Esophagus mucosa (tissue), 1 donor: ENCODE results near the gene SHISA9. TPM values are rescaled to one million over a fixed set of nuclear protein-coding genes. Genes with fewer than 3 reads are reported as not detected.

Experiments used
- ATAC-seq: fragments of 200-7000 bp; cut with Tn5 transposase; one replicate; pipeline ENCODE4 v1.9.1; 2020
- total RNA-seq: library from RNA; stranded (reverse); gene quantifications from one replicate; pipeline ENCODE4 v1.2.4, GENCODE V29; 2023
- donor health status: DM: yes; HTN: yes; CAD: no.

Gene SHISA9
- total RNA-seq, 1 donor from 2014 or later: 0.20 TPM

DNA sequence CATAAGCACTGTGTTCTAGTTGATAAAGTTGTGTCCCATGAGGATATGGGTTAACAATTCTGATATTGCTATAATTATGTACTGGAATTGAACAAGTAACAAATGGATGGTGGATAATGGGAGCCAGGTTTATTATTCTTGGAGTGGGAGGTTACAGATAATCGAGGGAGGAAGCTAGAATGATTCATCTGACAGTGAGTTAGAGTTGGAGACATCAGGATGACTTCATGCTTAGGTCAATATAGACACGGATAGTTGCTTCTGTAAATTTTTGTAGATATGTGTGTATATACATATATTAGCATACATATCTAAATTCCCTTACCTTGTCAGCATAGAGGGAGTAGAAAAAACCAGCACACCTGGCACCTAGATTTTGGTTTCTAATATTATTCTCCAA lies 293.4 kb downstream of the SHISA9 start:
- ATAC-seq: no peak

DNA sequence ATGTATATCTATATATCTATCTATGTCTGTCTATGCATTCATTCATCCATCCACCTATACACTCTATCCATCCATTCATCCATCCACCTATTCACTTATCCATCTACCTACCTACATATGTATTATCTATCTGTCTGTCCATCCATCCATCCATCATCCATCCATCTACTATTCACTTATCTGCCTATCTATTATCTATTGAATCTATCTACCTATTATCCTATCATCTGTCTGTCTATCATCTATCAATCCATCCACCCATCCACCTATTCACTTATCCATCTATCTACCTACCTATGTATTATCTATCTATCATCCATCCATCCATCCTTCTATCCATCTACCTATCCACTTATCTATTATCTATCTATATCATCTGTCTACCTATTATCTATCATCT lies 302.3 kb downstream of the SHISA9 start:
- no peak for ATAC-seq

DNA sequence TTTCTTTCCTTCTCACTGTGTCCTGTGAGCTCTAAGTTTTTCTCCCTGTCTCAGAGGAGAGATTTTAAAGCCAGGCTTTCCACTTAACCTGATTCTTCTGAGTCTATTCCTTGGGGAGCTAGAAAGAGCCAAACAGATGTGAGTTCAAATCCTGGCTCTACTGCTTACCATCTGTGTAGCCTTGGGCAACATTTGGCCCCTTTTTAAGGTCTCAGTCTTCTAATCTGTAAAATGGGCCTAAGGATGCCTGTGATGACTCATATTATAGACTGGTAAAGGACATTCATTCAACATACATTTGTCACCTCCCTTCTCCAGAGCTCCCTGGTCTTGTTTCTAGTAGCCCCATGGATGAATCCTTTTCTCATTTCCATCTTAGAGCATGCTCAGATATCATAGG lies 304.0 kb downstream of the SHISA9 start:
- ATAC-seq: no peak

DNA sequence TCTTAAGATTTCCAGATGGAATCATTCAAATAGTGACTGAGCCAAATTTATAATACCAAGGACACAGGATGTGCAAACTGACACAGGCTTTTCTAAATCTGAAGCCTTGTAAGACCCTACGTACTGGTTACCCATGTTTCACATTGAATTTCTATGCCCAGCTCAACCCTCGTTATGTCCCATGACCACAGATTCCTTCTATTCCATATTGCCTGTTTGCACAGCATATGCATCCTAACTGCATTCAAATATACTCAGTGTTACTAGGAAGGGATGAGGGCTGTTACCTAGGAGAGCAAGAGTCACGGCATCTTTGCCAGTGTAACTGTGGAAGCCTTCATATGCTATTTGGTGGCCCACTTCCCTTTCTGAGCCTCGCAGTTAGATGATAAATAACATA lies 305.2 kb downstream of the SHISA9 start:
- ATAC-seq: no peak

DNA sequence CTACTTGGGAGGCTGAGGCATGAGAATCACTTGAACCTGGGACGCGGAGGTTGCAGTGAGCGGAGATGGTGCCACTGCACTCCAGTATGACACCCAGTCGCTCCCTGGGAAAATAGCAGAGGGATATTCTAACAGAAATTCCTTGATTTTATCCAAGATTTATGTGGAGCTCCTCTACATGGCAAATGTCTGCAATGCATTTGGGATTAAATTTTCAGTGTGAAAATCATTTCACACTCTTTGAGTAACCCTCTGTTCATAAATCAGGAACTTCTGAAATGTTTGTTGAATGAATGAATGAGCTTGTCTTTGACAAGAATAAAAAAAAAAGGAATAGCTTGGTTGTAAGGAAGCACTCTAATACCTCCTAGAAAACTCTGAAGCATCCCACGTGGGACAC lies 305.8 kb downstream of the SHISA9 start:
- ATAC-seq: no peak

DNA sequence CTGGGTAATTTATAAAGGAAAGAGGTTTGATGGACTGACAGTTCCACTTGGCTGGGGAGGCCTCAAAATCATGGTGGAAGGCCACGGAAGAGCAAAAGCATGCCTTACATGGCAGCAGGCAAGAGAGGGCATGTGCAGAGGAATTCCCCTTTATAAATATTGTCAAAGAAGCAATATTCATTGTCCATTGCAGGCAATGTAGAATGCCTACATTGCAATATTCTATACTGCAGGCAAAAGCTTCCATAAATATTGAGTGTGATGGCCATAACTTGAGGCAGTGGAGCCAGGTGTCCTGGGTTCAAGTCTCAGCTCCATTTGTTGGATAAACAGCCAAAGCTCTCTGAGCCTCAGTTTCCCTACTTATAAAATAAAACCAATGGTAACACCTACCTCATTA lies 322.3 kb downstream of the SHISA9 start:
- ATAC-seq: no peak

DNA sequence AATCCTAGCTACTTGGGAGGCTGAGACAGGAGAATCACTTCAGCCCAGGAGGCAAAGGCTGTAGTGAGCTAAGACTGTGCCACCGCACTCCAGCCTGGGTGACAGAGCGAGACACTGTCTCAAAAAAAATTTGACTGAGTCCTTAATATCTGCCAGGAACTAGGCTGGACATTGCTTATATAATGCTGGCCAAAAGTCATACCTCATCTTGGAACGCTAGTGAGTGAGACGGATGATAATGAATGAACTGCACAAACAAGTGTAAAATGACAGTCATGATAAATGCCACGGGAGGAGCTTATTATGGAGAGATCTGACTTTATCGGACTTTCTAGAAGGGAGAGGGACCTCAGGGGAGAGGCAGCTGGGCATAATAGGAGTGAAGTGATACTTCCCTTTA lies 327.6 kb downstream of the SHISA9 start:
- no peak for ATAC-seq

DNA sequence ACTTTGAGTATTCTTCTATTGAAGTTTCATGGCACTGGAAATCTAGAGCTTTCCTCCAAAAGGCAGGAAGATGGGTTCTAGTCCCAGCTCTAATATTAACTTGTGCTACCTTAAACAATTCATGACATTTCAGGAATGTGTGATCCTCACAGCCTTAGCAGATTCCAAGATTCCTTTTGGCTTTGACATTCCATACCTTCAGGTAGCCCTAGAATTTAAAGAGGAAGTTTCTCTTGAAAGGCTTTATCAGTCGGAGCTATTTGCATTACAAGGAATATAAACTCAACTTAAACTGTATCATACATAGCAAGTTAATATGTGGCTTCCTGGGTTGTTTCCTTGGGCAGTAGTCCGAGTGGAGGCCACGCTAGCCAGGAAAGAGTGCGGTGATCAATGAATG lies 330.0 kb downstream of the SHISA9 start:
- ATAC-seq: no peak

DNA sequence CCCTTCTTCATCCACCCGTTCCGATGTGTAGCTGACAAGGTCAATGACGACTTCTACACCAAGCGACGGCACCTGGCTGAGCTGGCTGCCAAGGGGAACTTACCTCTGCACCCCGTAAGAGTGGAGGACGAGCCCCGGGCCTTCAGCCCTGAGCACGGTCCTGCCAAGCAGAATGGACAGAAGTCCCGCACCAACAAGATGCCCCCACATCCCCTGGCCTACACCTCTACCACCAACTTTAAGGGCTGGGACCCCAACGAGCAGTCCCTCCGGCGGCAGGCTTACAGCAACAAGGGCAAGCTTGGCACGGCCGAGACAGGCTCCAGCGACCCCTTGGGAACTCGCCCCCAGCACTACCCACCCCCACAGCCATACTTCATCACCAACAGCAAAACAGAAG lies 333.6 kb downstream of the SHISA9 start:
- ATAC-seq: no peak

DNA sequence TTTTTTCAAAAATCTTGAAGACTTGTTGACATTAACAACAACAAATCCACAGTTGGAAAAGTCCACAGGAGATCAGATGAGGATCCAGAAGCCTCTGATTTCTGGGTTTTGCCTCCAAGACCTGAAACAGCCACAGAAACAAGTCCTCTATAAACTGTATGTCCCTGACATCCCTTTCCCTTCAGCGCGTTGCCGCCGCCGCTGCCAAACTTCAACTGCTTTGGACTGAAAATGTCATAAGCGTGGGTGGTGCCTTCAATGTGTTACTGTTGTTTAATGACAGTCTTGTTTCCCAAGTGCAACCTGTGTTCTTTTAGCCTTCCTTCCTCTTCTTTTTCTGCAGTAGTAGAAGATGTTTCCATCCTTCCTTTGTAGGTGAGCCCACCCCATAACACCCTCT lies 334.9 kb downstream of the SHISA9 start:
- no peak for ATAC-seq

DNA sequence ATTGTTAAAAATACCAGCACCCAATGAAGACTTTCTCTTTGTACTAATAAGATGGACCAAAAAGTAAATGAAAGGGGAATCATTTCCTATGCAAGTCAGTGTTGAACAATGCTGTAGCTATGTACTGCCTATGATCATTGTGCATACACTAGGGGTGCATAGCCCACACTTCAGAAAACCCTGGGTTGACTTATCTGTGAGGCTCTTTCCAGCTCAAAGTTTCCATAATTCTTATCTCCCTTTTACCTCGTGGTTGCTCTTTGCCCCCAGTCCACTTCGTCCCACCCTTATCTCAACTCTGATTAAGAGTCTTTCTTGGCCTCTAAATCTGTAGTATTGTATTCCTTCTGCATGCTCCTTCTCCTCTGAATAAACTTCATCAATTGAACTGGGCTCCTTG lies 336.8 kb downstream of the SHISA9 start:
- ATAC-seq: no peak

DNA sequence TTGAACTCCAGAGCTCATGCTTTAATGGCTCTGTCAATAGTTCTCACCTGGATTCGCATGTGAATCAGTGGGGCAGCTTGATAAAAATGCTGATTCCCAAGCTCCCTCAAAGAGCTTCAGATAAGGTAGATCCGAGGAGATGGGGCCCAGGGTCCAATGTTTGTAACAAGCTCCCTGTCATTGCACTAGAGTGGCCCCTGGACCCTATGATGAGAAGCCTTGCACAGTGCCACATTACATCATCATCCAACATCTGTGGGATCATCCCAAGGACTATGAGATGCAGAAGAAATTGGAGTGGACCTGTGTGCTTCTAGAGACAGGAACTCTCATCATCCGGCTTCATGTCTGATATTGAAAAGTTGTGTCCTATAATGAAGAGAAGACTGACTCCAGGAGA lies 340.8 kb downstream of the SHISA9 start:
- ATAC-seq: no peak

DNA sequence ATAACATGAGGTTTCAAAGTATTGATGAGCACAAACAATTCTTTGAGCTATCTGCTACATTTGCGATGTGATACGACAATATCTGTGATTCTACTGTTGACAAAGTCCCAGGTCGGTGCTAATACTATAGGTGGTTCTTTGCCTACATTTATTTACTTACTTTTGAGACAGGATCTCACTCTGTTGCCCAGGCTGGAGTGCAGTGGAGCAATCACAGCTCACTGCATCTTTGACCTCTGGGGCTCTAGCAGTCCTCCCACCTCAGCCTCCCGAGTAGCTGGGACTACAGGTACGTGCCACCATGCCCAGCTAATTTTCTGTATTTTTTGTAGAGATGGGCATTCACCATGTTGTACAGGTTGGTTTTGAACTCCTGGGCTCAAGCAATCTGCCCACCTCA lies 343.4 kb downstream of the SHISA9 start:
- no peak for ATAC-seq

DNA sequence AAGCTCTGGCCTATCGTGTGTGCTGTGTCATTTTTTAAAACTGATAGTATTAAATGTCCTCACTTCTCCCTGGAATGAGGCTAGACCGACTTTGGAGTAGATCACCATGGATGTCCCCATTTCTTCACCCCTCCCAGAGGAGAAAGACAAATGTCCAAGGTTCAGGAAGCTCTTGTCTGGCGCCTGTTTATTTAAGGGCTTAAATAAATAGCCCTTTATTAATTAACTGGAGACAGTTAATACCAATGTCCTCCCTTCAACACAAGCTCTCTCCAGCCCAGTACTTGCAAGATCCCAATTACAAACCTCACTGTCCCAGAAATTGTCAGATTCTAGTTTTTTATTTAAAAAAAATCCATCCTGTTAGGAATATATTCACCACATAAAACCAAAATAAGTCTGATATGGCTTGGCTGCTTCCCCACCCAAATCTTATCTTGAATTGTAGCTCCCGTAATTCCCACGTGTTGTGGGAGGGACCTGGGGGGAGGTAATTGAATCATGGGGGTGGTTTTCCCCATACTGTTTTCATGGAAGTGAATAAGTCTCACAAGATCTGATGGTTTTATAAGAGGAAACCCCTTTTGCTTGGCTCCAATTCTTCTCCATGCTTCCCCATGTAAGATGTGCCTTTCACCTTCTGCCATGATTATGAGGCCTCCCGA lies 344.4 kb downstream of the SHISA9 start:
- no peak for ATAC-seq

DNA sequence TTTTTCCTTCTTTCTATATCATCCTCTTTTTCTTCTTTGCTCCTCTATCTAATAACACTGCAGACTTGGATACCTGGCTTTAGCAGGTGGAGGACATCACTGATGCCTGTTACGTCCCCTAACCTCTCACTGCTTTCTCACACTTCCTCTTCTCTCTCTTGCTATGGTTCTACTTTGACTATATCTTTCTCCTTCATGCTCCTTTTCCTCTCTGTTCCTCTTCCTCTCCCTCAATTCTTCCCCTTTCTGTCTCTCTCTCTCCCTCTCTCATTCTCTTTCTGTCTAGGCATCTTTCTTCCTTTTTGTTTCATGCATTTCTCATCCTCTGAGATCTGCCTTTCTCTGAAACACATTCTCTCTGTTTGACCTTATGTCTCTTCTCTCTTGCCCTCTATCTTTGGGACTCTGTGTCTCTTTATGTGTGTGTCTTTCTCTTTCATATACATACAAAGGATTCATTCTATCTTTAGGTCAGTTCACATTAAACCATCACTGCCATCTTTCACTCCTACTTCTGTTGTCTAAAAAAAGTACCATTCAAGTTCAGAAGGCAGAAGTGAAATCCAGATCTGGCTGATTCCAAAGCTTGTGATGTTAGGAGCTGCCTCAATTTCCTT lies 353.7 kb downstream of the SHISA9 start:
- no peak for ATAC-seq

DNA sequence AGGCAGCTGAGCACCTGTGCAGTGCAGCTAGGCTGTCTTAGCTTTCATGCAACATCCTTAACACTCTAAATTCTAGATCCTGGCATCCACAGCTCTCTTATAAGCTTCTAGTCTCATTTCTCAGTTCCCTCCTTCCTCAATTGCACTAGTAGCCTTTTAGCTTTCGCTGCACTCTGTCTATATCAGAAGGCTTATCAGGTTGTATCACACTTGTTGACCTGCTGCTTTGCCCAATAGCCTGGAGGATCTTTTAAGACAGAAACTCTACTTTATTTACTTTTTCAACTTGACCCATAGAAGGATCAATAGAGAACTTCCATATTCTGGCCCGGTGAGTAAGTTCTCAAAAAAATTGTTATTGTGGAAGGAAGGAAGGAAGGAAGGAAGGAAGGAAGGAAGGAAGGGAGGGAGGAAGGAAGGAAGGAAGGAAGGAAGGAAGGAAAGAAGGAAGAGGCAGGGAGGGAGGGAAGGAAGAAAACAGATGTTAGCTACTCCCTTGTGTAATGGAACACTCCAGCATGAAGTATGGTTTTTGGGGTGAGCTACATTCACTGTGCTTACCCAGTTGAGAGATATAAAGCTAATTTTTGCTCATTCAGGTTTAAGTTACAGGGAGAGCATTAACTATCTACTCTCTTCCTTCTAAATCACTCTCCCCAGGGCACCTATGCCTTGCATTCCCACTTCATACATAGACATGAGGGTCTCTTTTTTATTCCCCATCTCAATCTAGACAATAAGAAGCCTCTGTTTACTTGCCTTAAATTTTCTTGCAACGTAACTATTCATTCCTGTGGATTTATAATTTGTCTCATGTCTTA lies 361.1 kb downstream of the SHISA9 start:
- ATAC-seq: no peak

DNA sequence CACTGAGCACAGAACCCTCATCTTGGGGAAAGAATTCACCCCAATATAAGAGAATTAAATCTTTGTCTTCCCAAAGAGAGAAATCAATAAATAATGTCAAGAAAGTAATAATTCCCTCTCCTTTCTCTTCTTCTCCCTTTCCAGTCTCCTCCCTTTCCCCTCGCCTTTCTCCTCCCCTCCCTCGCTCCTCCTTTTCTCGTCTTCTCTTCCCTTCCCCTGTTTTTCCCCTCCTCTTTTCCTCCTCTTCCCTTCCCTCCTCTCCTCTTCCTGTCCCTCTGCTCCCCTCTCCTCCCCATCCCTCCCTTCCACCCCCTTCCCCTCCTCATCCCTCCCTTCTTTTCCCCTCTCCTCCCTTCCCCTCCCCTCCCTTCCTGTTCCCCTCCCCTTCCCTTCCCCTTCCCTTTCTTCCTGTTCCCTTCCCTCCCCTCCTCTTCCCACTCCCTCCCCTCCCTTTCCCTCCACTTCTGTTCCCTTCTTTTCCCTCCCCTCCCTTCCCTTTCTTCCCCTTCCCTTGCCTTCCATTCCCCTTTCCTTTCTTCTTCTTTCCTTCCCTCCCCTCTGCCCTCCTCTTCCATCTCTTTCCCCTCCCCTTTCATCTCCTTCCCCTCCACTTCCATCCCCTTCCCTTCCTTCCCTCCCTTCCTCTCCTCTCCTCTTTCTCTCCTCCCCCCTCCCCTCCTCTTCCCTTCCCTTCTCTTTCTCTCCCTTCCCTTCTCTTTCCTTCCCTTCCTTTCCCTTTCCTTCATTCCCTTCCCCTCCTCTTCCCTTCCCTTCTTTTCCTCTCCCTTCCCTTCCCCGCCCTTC lies 363.6 kb downstream of the SHISA9 start:
- ATAC-seq: no peak

DNA sequence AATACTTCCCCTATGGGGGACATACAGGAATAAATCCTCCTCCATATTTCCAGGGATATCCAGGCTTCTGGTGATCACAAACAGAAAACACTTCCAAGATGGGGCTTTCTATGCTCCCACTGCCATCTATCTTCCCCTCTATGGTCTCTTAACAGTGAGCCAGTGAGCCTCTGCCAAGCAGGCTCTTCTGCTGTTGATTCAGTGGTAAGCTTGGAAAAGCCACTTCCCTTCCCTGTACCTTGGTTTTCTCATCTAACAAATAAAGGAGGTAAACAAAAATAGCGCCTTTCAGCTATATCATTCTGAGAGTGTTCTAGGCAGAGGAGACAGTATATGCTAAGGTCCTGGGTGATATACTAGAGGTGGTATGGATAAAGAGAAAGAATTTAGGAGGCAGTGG lies 368.0 kb downstream of the SHISA9 start:
- no peak for ATAC-seq

DNA sequence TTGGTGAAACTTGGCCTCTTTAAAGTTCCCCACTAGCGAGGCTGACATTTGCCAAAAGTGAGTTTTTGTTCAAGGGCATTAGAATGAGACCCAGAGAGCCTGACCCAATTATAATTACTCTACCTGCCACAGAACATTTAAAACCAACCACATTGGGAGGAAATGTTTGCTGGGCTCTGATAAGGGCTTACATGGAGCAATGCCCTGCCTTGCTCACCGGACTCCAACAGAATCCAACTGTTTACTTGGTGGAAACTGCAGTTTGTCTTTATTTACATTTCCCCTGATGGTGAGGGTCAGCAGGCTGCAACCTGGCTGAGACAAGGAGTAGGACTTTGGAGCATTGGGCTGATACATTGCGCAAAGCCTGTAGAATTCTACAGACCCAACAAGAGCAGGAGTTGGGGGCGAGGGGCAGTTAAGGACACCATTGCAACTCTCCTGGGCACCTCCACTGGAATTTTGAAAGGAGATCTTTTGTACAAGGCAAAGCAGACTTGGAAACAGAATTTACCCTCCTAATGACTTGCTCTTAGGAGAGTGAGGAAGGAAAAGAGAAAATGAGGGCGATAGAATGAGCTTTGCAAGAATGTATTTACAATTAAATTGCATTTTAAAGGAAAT lies 368.6 kb downstream of the SHISA9 start:
- ATAC-seq: no peak

DNA sequence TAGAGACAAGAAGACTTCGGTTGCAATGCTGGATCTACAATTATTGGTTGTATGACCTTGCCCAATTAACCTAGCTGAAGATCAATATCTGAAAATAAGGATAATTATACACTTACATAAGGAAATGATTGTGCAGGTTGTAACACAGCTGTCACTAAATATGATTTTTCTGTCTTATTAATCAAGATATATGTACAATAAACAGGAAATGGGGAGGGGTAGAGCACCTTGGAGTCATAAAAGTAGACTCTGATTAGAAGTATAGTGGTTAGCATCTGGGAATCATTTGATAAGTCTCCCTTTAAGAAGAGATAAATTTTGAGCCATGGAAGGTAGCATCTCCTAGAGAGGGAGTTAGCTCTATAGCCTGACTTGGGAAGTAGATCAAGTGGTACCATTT lies 369.2 kb downstream of the SHISA9 start:
- no peak for ATAC-seq

DNA sequence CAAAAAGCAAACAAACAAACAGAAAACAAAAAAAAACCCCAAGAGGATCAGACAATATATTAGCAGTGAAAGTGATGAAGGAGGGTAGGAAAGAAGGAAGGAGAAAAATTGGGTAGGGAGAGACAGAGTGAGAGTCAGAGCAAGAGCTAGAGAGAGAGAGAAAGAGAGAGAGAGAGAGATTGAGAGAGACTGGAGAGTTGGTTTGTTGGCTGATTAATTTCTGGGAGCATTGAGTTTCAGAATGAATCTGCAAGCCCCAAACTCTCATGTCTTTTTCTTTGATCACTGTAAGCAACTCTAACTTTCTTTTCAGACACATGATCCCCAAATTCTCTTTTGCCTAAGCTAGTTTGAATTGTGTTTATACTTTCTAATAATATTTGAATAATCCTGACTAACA lies 388.1 kb downstream of the SHISA9 start:
- ATAC-seq: no peak
